ENCODE measurements around the gene PKP4.

- TF ChIP-seq CTCF (IDR thresholded peaks at IDR 0.05; ENCODE audit: poor library complexity, severe bottlenecking) (no peak), EZH2 (IDR thresholded peaks at IDR 0.05; ENCODE audit: borderline replicate concordance, insufficient read depth, low read length, poor library complexity, severe bottlenecking) (no peak), EP300 (conservative IDR thresholded peaks at IDR 0.05; ENCODE audit: poor library complexity, severe bottlenecking) (no peak), TAF1 (IDR thresholded peaks at IDR 0.05; ENCODE audit: low read depth) (no peak), REST (IDR thresholded peaks at IDR 0.05; ENCODE audit: borderline replicate concordance) (no peak), MXI1 (conservative IDR thresholded peaks at IDR 0.05; ENCODE audit: poor library complexity, severe bottlenecking) (no peak), RAD21 (conservative IDR thresholded peaks at IDR 0.05) (no peak), POLR2AphosphoS5 (IDR thresholded peaks at IDR 0.05) (no peak)
Measured at GRCh38 chr2:158699323-158699722, 242.6 kb downstream of the PKP4 start.
